A549 (cell line): Measurements from ENCODE around the gene SLC29A3.

ENCODE experiments used
- BHLHE40 ChIP-seq: IDR thresholded peaks from 2 replicates; pipeline ENCODE4 v1.6.1; 2012; ENCODE audit warnings: low read depth, low read length, inconsistent platforms
- ESRRA ChIP-seq: fragments of 150-350 bp; IDR thresholded peaks from 2 replicates; pipeline ENCODE4 v1.6.1; 2014; ENCODE audit warnings: mild to moderate bottlenecking, low read length, borderline replicate concordance
- JUN ChIP-seq, 2 experiments: fragments of >200 bp; sonication (Bioruptor Twin); formaldehyde crosslinking; IDR thresholded peaks; 2 replicates in 1 of 2; 3 replicates in 1 of 2; pipeline ENCODE4 v1.6.1; 2016 to 2017
- MAX ChIP-seq: IDR thresholded peaks from 2 replicates; pipeline ENCODE4 v1.6.1; 2012
- MYC ChIP-seq: IDR thresholded peaks from 2 replicates; pipeline ENCODE4 v1.6.1; 2012; ENCODE audit warnings: mild to moderate bottlenecking, inconsistent platforms, low read length, improper control_type of control experiment, borderline replicate concordance
- POLR2A ChIP-seq: IDR thresholded peaks from 2 replicates; pipeline ENCODE4 v1.6.1; 2012; ENCODE audit warnings: mild to moderate bottlenecking, low read length
- RFX5 ChIP-seq: fragments of 450-650 bp; IDR thresholded peaks from 2 replicates; pipeline ENCODE4 v1.7.1; 2014; ENCODE audit warnings: antibody characterized with exemption, mild to moderate bottlenecking, moderate library complexity
- SMC3 ChIP-seq: fragments of >200 bp; sonication (Bioruptor Twin); formaldehyde crosslinking; IDR thresholded peaks from 3 replicates; pipeline ENCODE4 v1.6.1; 2018; ENCODE audit warnings: inconsistent platforms
- TP53 ChIP-seq: fragments of 250-450 bp; sonication (Bioruptor Pico); IDR thresholded peaks from 2 replicates; pipeline ENCODE4 v1.5.0; 2021; ENCODE audit warnings: mild to moderate bottlenecking, moderate library complexity
- TF ChIP-seq, protein P1 (sequence below): fragments of >200 bp; sonication (Bioruptor Twin); formaldehyde crosslinking; IDR thresholded peaks from 3 replicates; pipeline ENCODE4 v1.5.1; 2016

- TF ChIP-seq, protein P1, sequence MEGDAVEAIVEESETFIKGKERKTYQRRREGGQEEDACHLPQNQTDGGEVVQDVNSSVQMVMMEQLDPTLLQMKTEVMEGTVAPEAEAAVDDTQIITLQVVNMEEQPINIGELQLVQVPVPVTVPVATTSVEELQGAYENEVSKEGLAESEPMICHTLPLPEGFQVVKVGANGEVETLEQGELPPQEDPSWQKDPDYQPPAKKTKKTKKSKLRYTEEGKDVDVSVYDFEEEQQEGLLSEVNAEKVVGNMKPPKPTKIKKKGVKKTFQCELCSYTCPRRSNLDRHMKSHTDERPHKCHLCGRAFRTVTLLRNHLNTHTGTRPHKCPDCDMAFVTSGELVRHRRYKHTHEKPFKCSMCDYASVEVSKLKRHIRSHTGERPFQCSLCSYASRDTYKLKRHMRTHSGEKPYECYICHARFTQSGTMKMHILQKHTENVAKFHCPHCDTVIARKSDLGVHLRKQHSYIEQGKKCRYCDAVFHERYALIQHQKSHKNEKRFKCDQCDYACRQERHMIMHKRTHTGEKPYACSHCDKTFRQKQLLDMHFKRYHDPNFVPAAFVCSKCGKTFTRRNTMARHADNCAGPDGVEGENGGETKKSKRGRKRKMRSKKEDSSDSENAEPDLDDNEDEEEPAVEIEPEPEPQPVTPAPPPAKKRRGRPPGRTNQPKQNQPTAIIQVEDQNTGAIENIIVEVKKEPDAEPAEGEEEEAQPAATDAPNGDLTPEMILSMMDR = no peak
- TF ChIP-seq BHLHE40 = no peak
- no peak for TF ChIP-seq TP53 (CRISPR knock-in tag)
- TF ChIP-seq POLR2A = no peak
- no peak for TF ChIP-seq RFX5
- no peak for TF ChIP-seq SMC3
- TF ChIP-seq MAX = no peak
- no peak for TF ChIP-seq ESRRA
- no peak for TF ChIP-seq JUN (IDR thresholded peaks at IDR 0.05)
- no peak for TF ChIP-seq MYC
These were observed 27.7 kb downstream of the SLC29A3 start for GRCh38 chr10:71346731-71347130.
